ENCODE measurements around the gene MNT. TPM values are rescaled to one million over a fixed set of nuclear protein-coding genes. Genes with fewer than 3 reads are reported as not detected.

Gene MNT
- total RNA-seq, 1 donor from 2014 or later, result 28.5 TPM

DNA sequence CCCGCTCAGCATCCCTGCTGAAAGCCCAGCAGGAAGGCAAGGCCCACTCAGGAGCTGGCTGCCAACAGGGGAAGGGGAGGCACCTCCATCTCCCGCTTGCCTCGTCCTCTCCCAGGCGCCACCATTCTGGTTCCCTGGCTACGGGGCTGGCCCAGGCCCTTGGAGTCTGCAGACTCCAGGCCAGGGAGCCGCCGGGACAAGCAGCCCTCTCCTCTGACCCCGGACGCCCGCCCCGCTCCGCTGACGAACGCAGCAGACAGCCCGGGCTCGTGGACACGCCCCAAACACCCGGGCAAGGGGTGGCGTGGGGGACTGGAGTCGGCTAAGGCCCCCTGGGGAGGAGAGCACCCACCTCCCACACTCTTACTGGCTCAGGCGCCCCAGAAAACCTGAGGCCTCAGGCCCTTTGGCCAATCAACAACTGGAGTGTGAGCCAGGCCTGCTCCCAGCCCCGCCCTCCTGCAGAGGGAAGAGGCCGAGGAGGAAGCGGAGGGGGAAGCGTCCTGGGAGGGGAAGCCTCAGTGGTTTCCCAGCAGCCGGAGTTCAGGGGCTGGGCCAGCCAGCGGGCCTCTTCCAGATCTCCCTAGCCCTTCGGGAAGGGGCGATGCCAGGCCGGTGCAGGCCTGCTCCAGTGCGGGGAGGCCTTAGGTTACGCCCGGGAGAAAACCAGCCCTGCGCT lies 4.2 kb downstream of the MNT start:
- H3K27ac ChIP-seq, result peak overlapping the region; percentile 99
- peaks cover 56% of the 10 kb centered on the region for H3K4me1 ChIP-seq
- DNase-seq (ENCODE audit: extremely low spot score in 2 of 2), result peak in 1 of 2 donors; percentile 98
- H3K36me3 ChIP-seq, result peaks cover 0 to 3% of the 10 kb centered on the region in 2 donors
- H3K9me3 ChIP-seq, result no peaks in the 10 kb centered on the region
- H3K27me3 ChIP-seq, result no peaks in the 10 kb centered on the region
- intact Hi-C loops (cut with DNase I), result loop anchor here (10.0 kb wide), 1 partner anchor 342 kb away; the partner anchor contains the start of gene HIC1
- peak in 1 of 2 donors; percentile 55 for TF ChIP-seq POLR2A (IDR thresholded peaks at IDR 0.05)
- TF ChIP-seq, protein P1, sequence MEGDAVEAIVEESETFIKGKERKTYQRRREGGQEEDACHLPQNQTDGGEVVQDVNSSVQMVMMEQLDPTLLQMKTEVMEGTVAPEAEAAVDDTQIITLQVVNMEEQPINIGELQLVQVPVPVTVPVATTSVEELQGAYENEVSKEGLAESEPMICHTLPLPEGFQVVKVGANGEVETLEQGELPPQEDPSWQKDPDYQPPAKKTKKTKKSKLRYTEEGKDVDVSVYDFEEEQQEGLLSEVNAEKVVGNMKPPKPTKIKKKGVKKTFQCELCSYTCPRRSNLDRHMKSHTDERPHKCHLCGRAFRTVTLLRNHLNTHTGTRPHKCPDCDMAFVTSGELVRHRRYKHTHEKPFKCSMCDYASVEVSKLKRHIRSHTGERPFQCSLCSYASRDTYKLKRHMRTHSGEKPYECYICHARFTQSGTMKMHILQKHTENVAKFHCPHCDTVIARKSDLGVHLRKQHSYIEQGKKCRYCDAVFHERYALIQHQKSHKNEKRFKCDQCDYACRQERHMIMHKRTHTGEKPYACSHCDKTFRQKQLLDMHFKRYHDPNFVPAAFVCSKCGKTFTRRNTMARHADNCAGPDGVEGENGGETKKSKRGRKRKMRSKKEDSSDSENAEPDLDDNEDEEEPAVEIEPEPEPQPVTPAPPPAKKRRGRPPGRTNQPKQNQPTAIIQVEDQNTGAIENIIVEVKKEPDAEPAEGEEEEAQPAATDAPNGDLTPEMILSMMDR (IDR thresholded peaks at IDR 0.05), result peak in 1 of 3 experiments; percentile 5
- peak; percentile 97 for TF ChIP-seq POLR2AphosphoS5 (IDR thresholded peaks at IDR 0.05; ENCODE audit: insufficient read depth in 1 of 2, low read depth in 1 of 2)
- H3K4me3 ChIP-seq, result peak overlapping the region; percentile 41 to 50

DNA sequence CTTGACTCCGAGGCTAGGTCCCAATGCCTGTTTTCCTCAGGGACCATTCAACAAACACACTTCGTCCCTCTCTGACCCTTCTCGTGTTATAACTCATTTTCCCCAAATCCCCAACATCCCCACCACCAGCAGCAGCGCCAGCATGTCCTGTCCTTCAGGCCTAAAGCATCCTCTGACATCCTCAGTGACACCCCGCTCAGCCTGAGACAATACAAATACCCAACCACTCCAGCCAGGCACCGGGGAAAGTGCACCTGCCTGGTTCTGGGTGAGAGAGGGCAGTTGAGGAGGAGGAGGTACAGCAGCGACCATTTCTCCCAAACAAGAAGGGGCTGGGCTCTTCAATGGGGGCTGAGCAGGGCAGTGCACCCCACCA lies 4.7 kb downstream of the MNT start:
- TF ChIP-seq, protein P1 (IDR thresholded peaks at IDR 0.05), result no peak
- no peak for TF ChIP-seq POLR2A (IDR thresholded peaks at IDR 0.05)
- no peak for TF ChIP-seq POLR2AphosphoS5 (IDR thresholded peaks at IDR 0.05; ENCODE audit: insufficient read depth in 1 of 2, low read depth in 1 of 2)
- no peak for DNase-seq (ENCODE audit: extremely low spot score in 2 of 2)
- intact Hi-C loops (cut with DNase I), result loop anchor here (10.0 kb wide), 1 partner anchor 341 kb away; the partner anchor contains the start of gene HIC1
- Histone ChIP-seq H3K4me3 (peak overlapping the region; percentile 41 to 50), H3K9me3 (no peaks in the 10 kb centered on the region), H3K27ac (peak overlapping the region; percentile 99), H3K27me3 (no peaks in the 10 kb centered on the region), H3K36me3 (peaks cover 0 to 3% of the 10 kb centered on the region in 2 donors), H3K4me1 (peaks cover 61% of the 10 kb centered on the region)

DNA sequence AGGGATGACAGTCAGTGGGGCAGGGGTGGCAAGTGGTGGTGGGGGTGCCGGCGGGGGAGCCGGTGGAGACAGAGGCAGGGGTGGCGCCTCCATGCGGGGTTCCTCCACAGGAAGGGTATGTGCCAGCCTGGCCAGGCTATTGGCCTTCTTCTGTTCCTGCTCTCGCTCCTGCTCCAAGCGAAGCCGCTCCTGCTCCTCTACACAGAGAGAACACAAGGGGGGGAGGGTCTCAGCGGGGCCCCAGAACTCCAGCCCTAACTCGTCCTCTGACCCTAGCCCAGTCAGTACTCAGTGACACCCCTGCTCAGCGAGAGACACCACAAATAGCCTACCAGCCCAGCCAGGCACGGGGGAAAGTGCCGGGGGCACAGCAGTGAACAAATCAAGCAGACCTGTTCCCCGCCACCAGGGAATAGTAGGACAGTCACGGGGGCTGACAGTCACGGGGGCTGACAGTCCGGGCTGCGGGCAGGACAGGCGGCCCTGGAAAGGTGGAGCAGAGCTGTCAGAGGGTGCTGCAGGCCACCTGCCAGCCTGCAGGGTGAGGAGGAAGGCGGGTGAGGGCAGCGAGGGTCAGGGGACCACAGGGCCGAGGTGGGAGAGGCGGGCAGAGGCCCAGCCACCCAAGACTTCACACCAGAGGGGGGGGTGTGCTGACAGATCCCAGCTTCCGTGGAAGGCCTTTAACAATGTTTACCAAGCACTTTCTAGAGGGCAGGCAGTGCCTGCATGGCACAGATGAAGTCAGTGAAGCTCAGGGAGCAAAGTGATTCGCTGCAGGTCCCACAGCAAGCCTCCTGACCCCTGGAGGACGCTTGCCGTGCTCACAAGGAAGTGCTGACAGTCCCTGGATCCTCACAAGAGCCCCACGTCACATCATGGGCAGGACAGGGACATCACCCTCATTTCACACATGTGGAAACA lies 5.3 kb downstream of the MNT start:
- Histone ChIP-seq H3K9me3 (no peaks in the 10 kb centered on the region), H3K27ac (peak overlapping the region; percentile 99), H3K36me3 (peaks cover 0 to 3% of the 10 kb centered on the region in 2 donors), H3K27me3 (no peaks in the 10 kb centered on the region), H3K4me1 (peaks cover 68% of the 10 kb centered on the region), H3K4me3 (peak overlapping the region in 1 of 2 donors; percentile 50)
- intact Hi-C loops (cut with DNase I), result loop anchor here (10.0 kb wide), 1 partner anchor 341 kb away; the partner anchor contains the start of gene HIC1
- DNase-seq (ENCODE audit: extremely low spot score in 2 of 2), result no peak
- TF ChIP-seq POLR2A (IDR thresholded peaks at IDR 0.05), result no peak
- no peak for TF ChIP-seq POLR2AphosphoS5 (IDR thresholded peaks at IDR 0.05; ENCODE audit: insufficient read depth in 1 of 2, low read depth in 1 of 2)
- TF ChIP-seq, protein P1 (IDR thresholded peaks at IDR 0.05), result no peak

DNA sequence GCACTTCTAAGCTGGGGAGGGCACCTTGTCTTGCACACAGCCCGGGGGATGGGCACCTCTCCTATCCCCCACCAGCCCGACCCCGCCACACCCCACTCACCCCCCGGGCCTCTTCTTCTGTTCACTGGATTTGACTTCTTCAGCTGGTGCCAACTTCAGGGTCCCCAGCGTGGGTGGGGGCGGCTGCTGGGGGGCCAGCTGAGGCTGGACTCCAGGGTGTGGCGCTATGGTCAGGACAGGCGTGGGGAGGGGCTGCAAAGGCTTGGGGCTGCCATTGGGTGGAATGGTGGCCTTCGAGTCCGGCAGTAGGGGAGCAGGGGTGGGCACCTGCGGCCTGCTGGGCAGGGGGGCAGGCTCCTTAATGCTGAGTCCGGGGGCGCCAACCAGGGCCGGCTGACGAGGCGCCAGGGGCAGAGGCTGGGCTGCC lies 6.1 kb downstream of the MNT start:
- peaks cover 0 to 3% of the 10 kb centered on the region in 2 donors for H3K36me3 ChIP-seq

More for the DNA sequence above, 6.1 kb downstream of the MNT start:
- intact Hi-C loops (cut with DNase I), result loop anchor here (10.0 kb wide), 1 partner anchor 340 kb away; the partner anchor contains the start of gene HIC1
- Histone ChIP-seq H3K4me3 (peak overlapping the region in 1 of 2 donors; percentile 97), H3K27ac (peak overlapping the region; percentile 99), H3K4me1 (peaks cover 75% of the 10 kb centered on the region), H3K9me3 (no peaks in the 10 kb centered on the region), H3K27me3 (no peaks in the 10 kb centered on the region)
- no peak for DNase-seq (ENCODE audit: extremely low spot score in 2 of 2)
- TF ChIP-seq POLR2A (IDR thresholded peaks at IDR 0.05) (no peak), POLR2AphosphoS5 (IDR thresholded peaks at IDR 0.05; ENCODE audit: insufficient read depth in 1 of 2, low read depth in 1 of 2) (no peak)
- TF ChIP-seq, protein P1 (IDR thresholded peaks at IDR 0.05), result no peak

All from vagina (tissue), 2 donors.